ENCODE measurements around the gene EHD1. TPM values are rescaled to one million over a fixed set of nuclear protein-coding genes. Genes with fewer than 3 reads are reported as not detected.

The EHD1 gene
- polyA plus RNA-seq, 1 donor (not counting 4 experiments of a cell fraction or from before 2014, with no cell fraction given) = 73.9 TPM

- dilution Hi-C loops (cut with MboI; ENCODE audit: extremely low pct_ligation_motif_present, low sequenced_read_pairs) = no loop called here
- Histone ChIP-seq H3K36me3 (ENCODE audit: control insufficient read depth in 2 of 2, extremely low read depth in 1 of 2, insufficient read depth in 2 of 2, low read length in 2 of 2) (peaks cover 23 to 50% of the 10 kb centered on the region in 2 experiments), H3K4me1 (ENCODE audit: control insufficient read depth, extremely low read depth, insufficient read depth, low read length) (peaks cover 68% of the 10 kb centered on the region)
These were observed 8.7 kb downstream of the EHD1 start for GRCh38 chr11:64869571-64870175.

GRCh38 chr11:64868904-64869570 is 9.4 kb downstream of the EHD1 start:
- Histone ChIP-seq H3K4me2 (ENCODE audit: control insufficient read depth, extremely low read depth, insufficient read depth, low read depth, low read length) (peak overlapping the region; percentile 60), H3K9me1 (ENCODE audit: control insufficient read depth, extremely low read depth, insufficient read depth, low read length) (peaks cover 11% of the 10 kb centered on the region), H3K4me1 (ENCODE audit: control insufficient read depth, extremely low read depth, insufficient read depth, low read length) (peaks cover 73% of the 10 kb centered on the region), H3K9me3 (ENCODE audit: control insufficient read depth, low read depth, low read length) (no peaks in the 10 kb centered on the region), H3K4me3 (ENCODE audit: control insufficient read depth in 2 of 3, extremely low read depth in 1 of 3, insufficient read depth in 2 of 3, low read depth in 1 of 3, low read length in 3 of 3) (peak overlapping the region in 2 of 3 experiments; percentile 30), H4K20me1 (ENCODE audit: control insufficient read depth, extremely low read depth, insufficient read depth, low read length) (peaks cover 11% of the 10 kb centered on the region), H3K79me2 (ENCODE audit: control insufficient read depth, insufficient read depth, low read length) (peaks cover 79% of the 10 kb centered on the region), H3K9ac (ENCODE audit: control insufficient read depth, extremely low read depth, insufficient read depth, low read length) (peak overlapping the region; percentile 54), H2AFZ (ENCODE audit: control insufficient read depth, low read length) (no peak overlapping the region), H3K27me3 (ENCODE audit: control insufficient read depth, extremely low read depth, insufficient read depth, low read length) (no peaks in the 10 kb centered on the region), H3K36me3 (ENCODE audit: control insufficient read depth in 2 of 2, extremely low read depth in 1 of 2, insufficient read depth in 2 of 2, low read length in 2 of 2) (peaks cover 18 to 44% of the 10 kb centered on the region in 2 experiments), H3K27ac (ENCODE audit: control insufficient read depth, insufficient read depth, low read length) (peak overlapping the region; percentile 80)
- TF ChIP-seq CTCF (optimal IDR thresholded peaks at IDR 0.05 in 1 of 3, IDR thresholded peaks at IDR 0.05 in 1 of 3, conservative IDR thresholded peaks at IDR 0.05 in 1 of 3; ENCODE audit: extremely low read depth in 1 of 3, insufficient read depth in 2 of 3, low read length in 3 of 3) (peak in 1 of 3 experiments; percentile 4), EZH2 (IDR thresholded peaks at IDR 0.05; ENCODE audit: low read length) (no peak)
- dilution Hi-C loops (cut with MboI; ENCODE audit: extremely low pct_ligation_motif_present, low sequenced_read_pairs) = no loop called here
- DNase-seq (ENCODE audit: low read depth, low spot score) (no peak), FAIRE-seq (peak; percentile 34)

More at GRCh38 chr11:64869571-64870175, 8.7 kb downstream of the EHD1 start:
- Histone ChIP-seq H3K27ac (ENCODE audit: control insufficient read depth, insufficient read depth, low read length) (peak overlapping the region; percentile 80), H3K9me3 (ENCODE audit: control insufficient read depth, low read depth, low read length) (no peaks in the 10 kb centered on the region), H3K4me3 (ENCODE audit: control insufficient read depth in 2 of 3, extremely low read depth in 1 of 3, insufficient read depth in 2 of 3, low read depth in 1 of 3, low read length in 3 of 3) (peak overlapping the region in 1 of 3 experiments; percentile 29), H3K79me2 (ENCODE audit: control insufficient read depth, insufficient read depth, low read length) (peaks cover 79% of the 10 kb centered on the region), H2AFZ (ENCODE audit: control insufficient read depth, low read length) (no peak overlapping the region), H4K20me1 (ENCODE audit: control insufficient read depth, extremely low read depth, insufficient read depth, low read length) (peaks cover 12% of the 10 kb centered on the region), H3K4me2 (ENCODE audit: control insufficient read depth, extremely low read depth, insufficient read depth, low read depth, low read length) (peak overlapping the region; percentile 60), H3K9me1 (ENCODE audit: control insufficient read depth, extremely low read depth, insufficient read depth, low read length) (peaks cover 11% of the 10 kb centered on the region), H3K27me3 (ENCODE audit: control insufficient read depth, extremely low read depth, insufficient read depth, low read length) (no peaks in the 10 kb centered on the region), H3K9ac (ENCODE audit: control insufficient read depth, extremely low read depth, insufficient read depth, low read length) (peak overlapping the region; percentile 42)
- FAIRE-seq = no peak
- DNase-seq (ENCODE audit: low read depth, low spot score) = no peak
- TF ChIP-seq EZH2 (IDR thresholded peaks at IDR 0.05; ENCODE audit: low read length) = no peak
- no peak for TF ChIP-seq CTCF (optimal IDR thresholded peaks at IDR 0.05 in 1 of 3, IDR thresholded peaks at IDR 0.05 in 1 of 3, conservative IDR thresholded peaks at IDR 0.05 in 1 of 3; ENCODE audit: extremely low read depth in 1 of 3, insufficient read depth in 2 of 3, low read length in 3 of 3)
